ENCODE measurements around the gene ZFHX3.

ZFHX3 gene

GRCh38 chr16:72879846-72880245 is 168.1 kb downstream of the ZFHX3 start:
- H3K9ac ChIP-seq (ENCODE audit: insufficient read length) = no peak overlapping the region
- no peaks in the 10 kb centered on the region for H3K9me3 ChIP-seq (ENCODE audit: low read depth, low read length)
- TF ChIP-seq FOXP2 (optimal IDR thresholded peaks at IDR 0.05; ENCODE audit: control extremely low read depth, extremely low read length, insufficient read depth) = no peak
- TF ChIP-seq POLR2AphosphoS5 (IDR thresholded peaks at IDR 0.05; ENCODE audit: borderline replicate concordance, low read depth, low read length) = no peak
- no peak for TF ChIP-seq EZH2 (IDR thresholded peaks at IDR 0.05)
- no peaks in the 10 kb centered on the region for H3K36me3 ChIP-seq (ENCODE audit: insufficient read depth, low read length)
- H3K4me3 ChIP-seq = no peak overlapping the region
- no peak overlapping the region for H3K27ac ChIP-seq
- no peak for DNase-seq (ENCODE audit: low read depth, low spot score)

GRCh38 chr16:72878301-72879269 is 169.3 kb downstream of the ZFHX3 start:
- H3K4me3 ChIP-seq = no peak overlapping the region
- no peaks in the 10 kb centered on the region for H3K36me3 ChIP-seq (ENCODE audit: insufficient read depth, low read length)
- no peak for DNase-seq (ENCODE audit: low read depth, low spot score)
- no peak overlapping the region for H3K9ac ChIP-seq (ENCODE audit: insufficient read length)
- TF ChIP-seq FOXP2 (optimal IDR thresholded peaks at IDR 0.05; ENCODE audit: control extremely low read depth, extremely low read length, insufficient read depth) = no peak
- TF ChIP-seq EZH2 (IDR thresholded peaks at IDR 0.05) = no peak
- TF ChIP-seq POLR2AphosphoS5 (IDR thresholded peaks at IDR 0.05; ENCODE audit: borderline replicate concordance, low read depth, low read length) = no peak
- H3K27ac ChIP-seq = no peak overlapping the region
- H3K9me3 ChIP-seq (ENCODE audit: low read depth, low read length) = no peaks in the 10 kb centered on the region

- no peak overlapping the region for H3K27ac ChIP-seq
- no peaks in the 10 kb centered on the region for H3K9me3 ChIP-seq (ENCODE audit: low read depth, low read length)
- DNase-seq (ENCODE audit: low read depth, low spot score) = no peak
- no peaks in the 10 kb centered on the region for H3K36me3 ChIP-seq (ENCODE audit: insufficient read depth, low read length)
- no peak overlapping the region for H3K9ac ChIP-seq (ENCODE audit: insufficient read length)
- TF ChIP-seq EZH2 (IDR thresholded peaks at IDR 0.05) (no peak), POLR2AphosphoS5 (IDR thresholded peaks at IDR 0.05; ENCODE audit: borderline replicate concordance, low read depth, low read length) (no peak), FOXP2 (optimal IDR thresholded peaks at IDR 0.05; ENCODE audit: control extremely low read depth, extremely low read length, insufficient read depth) (no peak)
- H3K4me3 ChIP-seq = no peak overlapping the region
Observed at GRCh38 chr16:72877374-72878028, 170.4 kb downstream of the ZFHX3 start.

- DNase-seq (ENCODE audit: low read depth, low spot score) = no peak
- no peaks in the 10 kb centered on the region for H3K9me3 ChIP-seq (ENCODE audit: low read depth, low read length)
- H3K27ac ChIP-seq = no peak overlapping the region
- no peaks in the 10 kb centered on the region for H3K36me3 ChIP-seq (ENCODE audit: insufficient read depth, low read length)
- H3K4me3 ChIP-seq = no peak overlapping the region
- H3K9ac ChIP-seq (ENCODE audit: insufficient read length) = no peak overlapping the region
- no peak for TF ChIP-seq POLR2AphosphoS5 (IDR thresholded peaks at IDR 0.05; ENCODE audit: borderline replicate concordance, low read depth, low read length)
- no peak for TF ChIP-seq FOXP2 (optimal IDR thresholded peaks at IDR 0.05; ENCODE audit: control extremely low read depth, extremely low read length, insufficient read depth)
- TF ChIP-seq EZH2 (IDR thresholded peaks at IDR 0.05) = no peak
Observed at GRCh38 chr16:72876981-72877373, 171.0 kb downstream of the ZFHX3 start.

GRCh38 chr16:72876221-72876620 is 171.7 kb downstream of the ZFHX3 start:
- TF ChIP-seq EZH2 (IDR thresholded peaks at IDR 0.05) = no peak
- no peak for TF ChIP-seq POLR2AphosphoS5 (IDR thresholded peaks at IDR 0.05; ENCODE audit: borderline replicate concordance, low read depth, low read length)
- TF ChIP-seq FOXP2 (optimal IDR thresholded peaks at IDR 0.05; ENCODE audit: control extremely low read depth, extremely low read length, insufficient read depth) = no peak
- Histone ChIP-seq H3K9ac (ENCODE audit: insufficient read length) (no peak overlapping the region), H3K4me3 (no peak overlapping the region), H3K9me3 (ENCODE audit: low read depth, low read length) (no peaks in the 10 kb centered on the region), H3K36me3 (ENCODE audit: insufficient read depth, low read length) (no peaks in the 10 kb centered on the region), H3K27ac (no peak overlapping the region)
- no peak for DNase-seq (ENCODE audit: low read depth, low spot score)

- no peak overlapping the region for H3K9ac ChIP-seq (ENCODE audit: insufficient read length)
Observed at GRCh38 chr16:72875291-72876031, 172.5 kb downstream of the ZFHX3 start.

GRCh38 chr16:72873853-72874252 is 174.1 kb downstream of the ZFHX3 start:
- Histone ChIP-seq H3K4me3 (no peak overlapping the region), H3K9me3 (ENCODE audit: low read depth, low read length) (no peaks in the 10 kb centered on the region), H3K9ac (ENCODE audit: insufficient read length) (no peak overlapping the region), H3K27ac (no peak overlapping the region), H3K36me3 (ENCODE audit: insufficient read depth, low read length) (no peaks in the 10 kb centered on the region)
- no peak for DNase-seq (ENCODE audit: low read depth, low spot score)
- TF ChIP-seq EZH2 (IDR thresholded peaks at IDR 0.05) (no peak), FOXP2 (optimal IDR thresholded peaks at IDR 0.05; ENCODE audit: control extremely low read depth, extremely low read length, insufficient read depth) (no peak), POLR2AphosphoS5 (IDR thresholded peaks at IDR 0.05; ENCODE audit: borderline replicate concordance, low read depth, low read length) (no peak)

More at GRCh38 chr16:72875291-72876031, 172.5 kb downstream of the ZFHX3 start:
- TF ChIP-seq EZH2 (IDR thresholded peaks at IDR 0.05) (no peak), FOXP2 (optimal IDR thresholded peaks at IDR 0.05; ENCODE audit: control extremely low read depth, extremely low read length, insufficient read depth) (no peak), POLR2AphosphoS5 (IDR thresholded peaks at IDR 0.05; ENCODE audit: borderline replicate concordance, low read depth, low read length) (no peak)
- DNase-seq (ENCODE audit: low read depth, low spot score) = no peak
- Histone ChIP-seq H3K4me3 (no peak overlapping the region), H3K9me3 (ENCODE audit: low read depth, low read length) (no peaks in the 10 kb centered on the region), H3K36me3 (ENCODE audit: insufficient read depth, low read length) (no peaks in the 10 kb centered on the region), H3K27ac (no peak overlapping the region)

- Histone ChIP-seq H3K9me3 (ENCODE audit: low read depth, low read length) (no peaks in the 10 kb centered on the region), H3K4me3 (no peak overlapping the region), H3K36me3 (ENCODE audit: insufficient read depth, low read length) (no peaks in the 10 kb centered on the region), H3K27ac (no peak overlapping the region), H3K9ac (ENCODE audit: insufficient read length) (no peak overlapping the region)
- no peak for DNase-seq (ENCODE audit: low read depth, low spot score)
- no peak for TF ChIP-seq FOXP2 (optimal IDR thresholded peaks at IDR 0.05; ENCODE audit: control extremely low read depth, extremely low read length, insufficient read depth)
- no peak for TF ChIP-seq EZH2 (IDR thresholded peaks at IDR 0.05)
- no peak for TF ChIP-seq POLR2AphosphoS5 (IDR thresholded peaks at IDR 0.05; ENCODE audit: borderline replicate concordance, low read depth, low read length)
Observed at GRCh38 chr16:72873044-72873443, 174.9 kb downstream of the ZFHX3 start.

Data from SK-N-MC (cell line).